NCI-H1436 treated with DMSO at 0.1 percent for 48 hours (cell line): Measurements from ENCODE around the gene PDE8B.

ENCODE experiments used
- DNase-seq: peaks from one replicate; lab custom pipeline; 2025; lab: John Stamatoyannopoulos, UW

Gene PDE8B

DNA sequence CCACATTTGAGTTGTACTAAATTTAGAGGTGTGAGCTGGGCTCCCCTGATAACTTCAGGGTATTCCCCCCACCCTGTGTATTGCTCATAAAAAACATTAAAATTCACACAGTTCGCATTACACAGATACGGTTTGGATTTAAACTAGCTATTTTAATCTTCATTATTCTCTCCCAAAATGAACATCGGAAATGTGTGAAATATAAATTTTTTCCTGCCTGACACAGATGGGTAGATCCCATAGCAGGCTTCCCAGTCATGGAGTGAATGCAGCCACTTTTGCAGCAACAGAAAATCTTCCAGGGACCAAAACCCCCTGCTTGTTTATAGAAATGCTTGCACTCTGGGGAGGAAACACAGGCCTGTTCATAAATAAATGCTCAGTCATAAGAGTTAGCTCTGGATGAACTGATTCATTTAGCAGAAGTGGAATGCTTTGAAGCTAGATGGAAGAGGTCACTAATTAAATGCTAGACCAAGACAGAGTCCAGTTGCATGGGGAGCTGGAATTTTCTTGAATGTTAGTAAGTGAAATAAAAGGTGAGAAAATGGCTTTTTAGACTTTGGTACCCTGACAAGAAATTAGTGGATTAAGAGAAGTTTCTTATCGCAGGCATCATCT, 115.6 kb downstream of the PDE8B start:
- no peak for DNase-seq

DNA sequence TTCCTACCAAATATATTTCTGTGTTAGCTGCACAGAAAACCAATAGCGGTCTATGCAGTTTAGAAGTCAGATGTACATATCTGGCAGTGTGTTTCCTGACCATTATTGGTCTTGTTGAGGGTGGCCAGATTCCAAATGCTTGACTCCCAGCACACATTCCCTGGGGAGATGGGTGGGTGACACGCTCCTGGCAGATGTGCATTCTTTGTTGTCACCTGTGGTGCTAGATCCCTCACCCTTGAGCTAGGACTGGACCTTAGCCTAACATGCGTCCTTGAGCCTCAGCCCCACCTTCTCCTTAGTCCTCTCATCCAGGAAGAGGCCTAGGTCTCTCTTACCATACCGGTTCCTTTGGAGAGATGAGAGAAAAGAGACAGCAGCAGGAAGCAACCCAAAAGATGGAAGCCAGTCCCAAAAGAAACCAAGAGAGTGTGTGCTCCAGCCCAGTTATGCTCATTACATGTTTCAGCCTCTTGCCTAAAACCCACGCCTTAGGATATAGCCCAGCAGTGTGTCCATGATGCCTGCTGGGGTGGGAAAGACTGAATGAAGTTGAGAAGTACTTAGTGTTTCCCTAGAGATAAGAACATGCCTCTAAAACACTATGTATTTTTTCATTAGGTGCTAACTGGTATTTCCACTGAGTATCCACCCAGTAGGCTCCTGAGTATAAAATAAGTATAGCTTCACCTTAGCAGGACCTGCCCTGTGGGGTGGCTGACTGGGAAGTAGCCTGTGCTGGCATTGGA, 116.7 kb downstream of the PDE8B start:
- no peak for DNase-seq

DNA sequence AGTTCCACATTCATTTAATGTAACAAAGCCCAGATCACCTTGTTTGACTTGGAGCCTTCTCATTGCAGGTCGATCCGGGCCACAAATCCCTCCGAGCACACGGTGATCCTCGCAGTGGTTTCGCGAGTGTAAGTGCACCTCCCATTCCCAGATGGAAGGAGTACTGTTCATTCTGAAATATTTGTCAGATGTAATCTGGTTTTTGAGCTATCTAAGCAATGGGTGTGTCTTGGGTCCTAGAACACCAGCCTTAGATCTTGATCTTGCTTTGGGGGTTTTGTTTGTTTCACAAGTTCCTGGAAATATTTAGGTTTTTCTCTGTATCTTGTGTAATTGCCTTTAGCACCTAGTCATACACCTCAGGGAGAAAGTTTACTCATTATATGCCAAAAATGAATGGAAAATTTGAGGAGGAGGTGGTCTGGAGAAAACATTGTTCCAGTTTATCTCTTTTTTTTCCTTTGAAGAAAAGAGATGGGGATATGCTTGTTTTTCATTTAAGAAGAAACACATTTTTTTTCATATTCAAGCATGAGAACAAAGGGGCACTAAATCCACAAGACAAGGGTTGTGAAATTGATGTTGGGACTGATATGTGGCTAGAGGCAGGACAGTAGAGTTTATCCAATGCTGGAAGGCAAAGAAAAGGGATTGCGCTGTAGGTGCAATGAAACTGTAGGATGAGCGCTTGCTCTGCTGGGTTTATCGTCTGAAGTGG, 118.6 kb downstream of the PDE8B start:
- DNase-seq: no peak

DNA sequence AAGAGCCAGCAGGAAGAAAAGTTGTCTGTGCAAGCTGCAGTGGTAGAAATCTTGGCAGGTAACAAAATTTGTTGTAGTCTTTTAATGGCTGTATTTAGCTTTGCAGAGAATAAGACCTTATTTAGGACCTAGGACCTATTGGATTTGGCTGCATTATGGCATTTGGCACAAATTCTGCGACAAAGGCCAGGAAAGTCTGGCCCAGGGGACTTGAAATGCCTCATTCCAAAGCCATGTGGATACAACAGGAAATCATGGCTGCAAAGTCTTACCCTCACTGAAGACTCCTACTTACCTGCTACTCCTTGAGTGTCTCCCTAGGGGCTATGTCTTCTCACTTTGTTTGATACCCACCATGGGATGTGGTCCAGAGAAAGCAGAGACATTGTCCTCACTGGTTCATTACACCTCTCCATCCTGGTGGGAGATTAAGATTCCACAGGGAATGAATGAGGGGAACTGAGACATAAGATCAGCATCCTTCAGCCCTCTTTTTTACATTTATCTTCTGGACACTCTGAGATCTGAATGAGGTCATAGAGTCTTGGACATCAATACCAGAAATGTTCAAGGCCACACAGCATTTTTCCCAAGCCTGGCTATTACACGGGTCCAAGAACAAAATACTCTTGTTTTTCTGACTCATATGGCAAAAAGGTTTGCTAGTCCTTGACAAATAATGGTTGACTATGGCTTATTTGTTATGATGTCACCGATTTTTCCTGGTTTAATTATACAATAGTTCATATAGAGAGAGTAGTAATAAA, 119.4 kb downstream of the PDE8B start:
- DNase-seq: no peak

DNA sequence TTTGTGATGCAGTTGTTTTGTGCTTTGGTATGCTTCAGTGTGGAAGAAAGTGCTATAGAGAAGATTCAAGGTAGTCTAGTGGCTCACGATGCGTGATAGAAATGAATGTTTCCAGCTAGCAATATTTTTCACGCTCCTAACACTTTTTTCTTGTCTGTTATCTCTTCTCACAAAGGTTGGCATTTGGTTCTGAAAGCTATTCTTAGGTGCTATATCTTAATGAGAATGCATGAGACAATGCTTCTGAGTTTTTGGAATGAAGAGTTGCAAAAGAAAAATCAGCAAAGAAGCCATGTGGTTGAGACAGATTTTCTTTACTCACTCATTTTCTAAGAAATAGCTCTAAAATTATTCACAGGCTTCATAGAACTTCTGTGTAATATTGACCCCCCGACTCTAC, 122.6 kb downstream of the PDE8B start:
- no peak for DNase-seq

DNA sequence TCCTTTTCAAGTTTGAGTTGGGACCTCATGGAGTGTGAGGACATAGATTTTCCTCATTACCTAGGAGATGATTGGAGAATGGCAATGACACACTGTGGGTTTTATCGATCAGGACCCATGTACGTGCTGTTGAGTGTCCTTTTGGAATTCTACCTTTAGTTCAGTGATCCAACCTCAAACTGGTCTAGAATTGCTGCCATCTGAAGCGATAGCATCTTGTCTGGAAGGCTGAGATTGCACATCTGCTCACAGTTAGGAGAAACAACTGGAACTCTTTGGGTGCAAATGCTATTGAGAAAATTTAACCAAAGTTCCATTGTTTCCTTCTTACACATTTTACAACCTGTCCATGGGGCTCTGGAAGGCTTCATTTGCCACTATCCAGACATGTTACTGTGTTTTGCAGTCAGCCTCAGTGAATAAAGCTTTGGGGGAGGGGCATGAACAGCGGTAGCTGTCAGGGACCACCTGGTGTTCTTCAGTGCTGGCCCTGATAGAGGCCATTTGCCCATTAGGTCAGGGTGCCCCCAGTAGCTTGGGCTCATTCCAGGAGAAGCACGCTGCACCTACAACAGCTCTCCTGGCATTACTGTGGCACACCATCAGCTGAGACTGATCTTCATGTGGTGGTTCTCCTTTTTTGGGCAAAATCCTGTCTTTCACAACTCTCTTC, 123.1 kb downstream of the PDE8B start:
- no peak for DNase-seq

DNA sequence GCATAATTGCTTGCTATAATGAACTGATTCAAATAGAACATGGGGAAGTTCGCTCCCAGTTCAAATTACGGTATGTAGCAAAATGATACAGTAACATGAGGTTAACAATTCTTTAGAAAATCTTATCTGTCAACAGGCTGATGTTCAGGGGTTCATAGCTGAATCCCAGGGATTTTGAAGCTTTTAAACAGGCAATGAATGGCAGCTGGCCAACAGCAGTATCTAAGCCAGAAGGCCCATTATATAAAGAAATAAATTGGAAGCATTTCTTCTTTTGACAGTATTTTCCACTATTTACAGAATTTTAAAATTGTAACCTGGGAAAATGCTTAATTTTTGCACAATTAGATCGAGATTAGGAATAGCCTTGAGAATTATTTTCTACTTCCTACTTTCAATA, 126.8 kb downstream of the PDE8B start:
- DNase-seq: no peak

DNA sequence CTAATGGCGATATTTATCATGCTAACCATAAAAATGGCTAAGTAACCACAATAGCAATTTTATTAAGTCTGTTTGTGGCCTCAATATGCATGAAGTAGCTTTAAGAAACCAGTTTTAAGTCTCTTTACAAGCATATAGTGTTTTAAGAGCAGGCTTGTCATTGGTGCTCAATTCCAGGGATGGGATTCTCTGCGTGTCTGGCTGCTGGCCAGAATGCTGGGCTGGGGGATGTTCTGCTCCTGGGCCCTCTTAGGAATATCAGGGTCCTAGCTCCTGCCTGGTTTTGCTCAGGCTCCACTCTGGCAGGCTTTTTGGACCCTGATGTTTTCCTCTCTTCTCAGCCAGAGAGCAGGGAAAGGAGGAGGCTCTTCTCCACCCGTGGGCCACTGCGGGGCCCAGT, 127.2 kb downstream of the PDE8B start:
- DNase-seq: no peak

DNA sequence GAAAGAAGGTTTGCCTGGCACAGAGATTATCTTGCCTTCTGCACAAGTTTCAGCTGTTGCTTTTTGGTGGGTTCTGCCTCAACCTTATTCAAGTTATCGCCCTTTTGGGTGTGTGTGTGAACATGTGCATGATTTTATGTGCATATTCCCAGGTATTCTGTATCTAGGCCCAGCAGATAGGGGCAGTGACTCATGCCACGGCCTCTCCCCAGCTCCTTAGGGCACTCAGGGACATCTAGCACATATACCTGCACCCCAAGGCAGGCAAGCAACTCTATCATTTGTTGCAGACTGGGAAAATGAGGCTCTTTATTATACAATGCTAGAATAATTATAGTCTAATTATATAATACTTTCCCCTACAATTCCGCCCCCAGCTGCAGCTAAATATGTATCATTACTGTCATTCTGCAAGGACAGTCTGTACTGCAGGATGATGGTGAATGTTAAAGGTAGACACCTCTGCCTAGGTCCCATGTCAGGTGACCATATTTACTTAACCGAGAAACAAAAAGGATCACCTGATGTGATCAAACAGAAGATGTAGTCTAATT, 128.9 kb downstream of the PDE8B start:
- no peak for DNase-seq

DNA sequence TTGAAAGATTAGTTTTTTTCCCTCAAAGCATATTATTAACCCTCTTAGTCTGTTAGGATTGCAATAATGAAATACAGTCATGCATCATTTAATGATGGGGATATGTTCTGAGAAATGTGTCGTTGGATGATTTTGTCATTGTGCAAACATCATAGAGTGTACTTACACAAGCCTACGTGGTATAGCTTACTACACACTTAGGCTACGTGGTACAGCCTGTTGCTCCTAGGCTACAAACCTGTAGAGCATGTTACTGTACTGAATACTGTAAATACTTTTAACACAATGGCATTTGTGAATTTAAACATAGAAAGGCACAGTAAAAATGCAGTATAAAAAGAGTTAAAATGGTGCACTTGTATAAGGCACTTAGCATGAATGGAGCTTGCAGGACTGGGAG, 132.7 kb downstream of the PDE8B start:
- no peak for DNase-seq

DNA sequence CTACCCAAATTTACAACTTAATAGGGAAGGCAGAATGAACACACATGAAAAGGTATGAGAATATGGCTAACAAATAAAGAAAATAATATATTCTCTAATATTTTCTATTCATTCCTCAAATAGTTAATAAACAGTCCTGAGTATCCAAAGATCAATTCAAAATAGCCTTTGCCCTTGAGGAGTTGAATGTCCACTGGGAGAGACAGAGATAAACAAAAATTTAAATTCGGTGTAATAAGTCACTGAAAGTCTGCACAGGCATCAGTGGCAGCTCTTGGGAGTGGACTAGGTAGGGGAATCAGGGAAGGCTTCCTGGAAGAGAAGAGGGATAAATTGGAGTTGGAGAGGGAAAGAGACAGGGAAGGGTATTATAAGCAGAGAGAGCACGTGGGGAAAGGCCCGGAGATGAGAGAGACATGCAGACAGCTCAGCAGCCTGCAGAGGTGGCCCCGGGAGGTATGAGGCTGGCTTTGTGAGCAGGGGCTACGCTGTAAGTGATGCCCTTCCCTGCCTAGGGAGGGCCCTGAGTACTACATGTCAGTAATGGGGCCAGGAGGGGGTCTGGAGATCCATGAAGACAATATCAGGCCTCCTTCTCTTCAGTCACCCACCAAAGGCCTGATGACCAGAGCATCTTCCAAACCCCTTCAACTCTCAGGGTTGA, 137.1 kb downstream of the PDE8B start:
- no peak for DNase-seq

DNA sequence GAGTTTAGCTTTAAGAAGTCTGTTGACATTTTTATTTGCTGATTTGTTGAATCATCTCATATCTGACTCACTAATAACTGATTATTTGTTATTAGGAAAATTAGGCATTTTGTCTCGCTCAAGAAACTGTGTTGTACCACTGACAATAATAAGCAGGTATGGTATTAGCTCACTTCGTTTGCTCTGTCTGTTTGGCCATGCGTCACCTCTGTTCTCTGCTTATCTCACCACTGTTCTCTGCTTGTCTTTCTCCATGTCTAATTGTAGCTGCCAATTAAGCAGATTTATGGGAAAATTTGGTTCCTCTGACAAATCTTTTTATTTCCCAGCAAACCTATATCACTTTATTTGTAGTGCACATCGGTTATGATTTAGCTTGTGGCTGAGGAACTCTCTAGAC, 142.8 kb downstream of the PDE8B start:
- no peak for DNase-seq

DNA sequence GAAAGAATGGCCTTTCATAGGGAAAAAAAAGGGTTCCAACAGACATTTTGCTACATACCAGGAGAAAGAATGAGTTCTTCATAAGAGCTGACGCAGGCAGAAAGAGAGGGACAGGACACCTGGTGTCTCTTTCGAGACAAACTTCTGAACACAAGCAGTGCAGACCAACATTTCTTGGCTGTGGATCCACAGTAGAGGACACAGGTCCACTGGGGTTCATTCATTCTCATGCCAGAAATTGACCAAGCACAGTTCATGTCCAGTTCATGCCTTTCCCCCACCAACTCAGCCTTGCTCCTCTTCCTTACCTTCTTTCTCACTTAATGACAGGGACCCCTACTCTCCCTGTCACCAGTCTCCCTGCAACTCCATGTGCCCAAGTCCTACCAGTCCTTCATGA, 144.0 kb downstream of the PDE8B start:
- DNase-seq: no peak

DNA sequence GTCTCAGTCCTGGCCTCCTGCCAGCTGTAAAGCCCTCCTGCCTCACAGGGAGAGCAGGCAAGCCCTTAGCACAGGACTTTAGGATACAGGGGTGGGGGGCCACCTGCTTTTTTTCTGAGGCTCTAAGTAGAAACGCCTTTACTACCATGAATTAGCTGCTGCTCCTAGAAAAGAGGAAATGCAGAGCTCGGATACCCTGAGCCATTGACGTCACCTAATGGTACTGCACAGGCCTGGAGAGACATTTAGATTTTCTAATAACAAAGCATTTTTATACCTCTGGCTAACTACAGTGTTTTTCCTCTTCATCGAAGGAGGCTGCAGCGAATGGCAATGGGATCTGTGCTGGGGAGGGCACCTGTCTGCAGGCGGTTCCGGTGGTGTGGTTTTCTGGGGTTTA, 144.6 kb downstream of the PDE8B start:
- DNase-seq: no peak

DNA sequence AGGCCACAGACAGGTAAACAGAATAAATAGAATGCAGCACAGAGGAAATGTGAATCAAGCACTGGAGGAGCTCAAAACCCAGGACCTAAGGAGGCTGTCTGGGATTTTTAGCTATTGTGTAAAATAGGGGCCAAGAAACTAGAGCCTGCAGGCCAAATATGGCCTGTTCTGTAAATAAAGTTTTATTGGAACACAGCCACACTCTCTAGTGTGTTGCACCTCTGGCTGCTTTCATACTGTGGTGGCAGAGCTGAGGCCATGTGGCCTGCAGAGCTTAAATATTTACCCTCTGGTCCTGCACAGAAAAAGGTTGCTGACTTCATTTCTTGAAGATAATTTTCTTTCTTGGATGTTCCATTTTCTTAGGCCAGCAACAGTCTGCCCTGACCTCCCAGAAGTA, 145.3 kb downstream of the PDE8B start:
- no peak for DNase-seq

DNA sequence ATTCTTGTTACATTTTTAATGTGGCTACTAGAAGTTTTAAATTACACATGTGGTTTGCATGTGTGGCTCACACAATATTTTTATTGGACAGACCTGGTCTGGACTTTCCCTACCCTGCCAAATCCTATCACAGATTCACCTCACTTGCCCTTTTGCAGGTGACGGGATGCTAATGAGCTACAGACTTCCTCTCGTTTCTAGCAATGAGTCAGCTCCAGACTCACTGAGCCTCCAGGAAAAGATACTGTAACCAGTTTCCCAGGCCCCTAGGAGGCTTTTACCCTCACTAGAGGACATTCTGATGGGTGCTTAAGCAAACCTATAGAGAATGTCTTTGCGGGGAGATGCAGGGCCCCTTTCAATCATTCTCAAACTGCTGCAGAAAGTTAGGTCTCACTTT, 146.3 kb downstream of the PDE8B start:
- no peak for DNase-seq

DNA sequence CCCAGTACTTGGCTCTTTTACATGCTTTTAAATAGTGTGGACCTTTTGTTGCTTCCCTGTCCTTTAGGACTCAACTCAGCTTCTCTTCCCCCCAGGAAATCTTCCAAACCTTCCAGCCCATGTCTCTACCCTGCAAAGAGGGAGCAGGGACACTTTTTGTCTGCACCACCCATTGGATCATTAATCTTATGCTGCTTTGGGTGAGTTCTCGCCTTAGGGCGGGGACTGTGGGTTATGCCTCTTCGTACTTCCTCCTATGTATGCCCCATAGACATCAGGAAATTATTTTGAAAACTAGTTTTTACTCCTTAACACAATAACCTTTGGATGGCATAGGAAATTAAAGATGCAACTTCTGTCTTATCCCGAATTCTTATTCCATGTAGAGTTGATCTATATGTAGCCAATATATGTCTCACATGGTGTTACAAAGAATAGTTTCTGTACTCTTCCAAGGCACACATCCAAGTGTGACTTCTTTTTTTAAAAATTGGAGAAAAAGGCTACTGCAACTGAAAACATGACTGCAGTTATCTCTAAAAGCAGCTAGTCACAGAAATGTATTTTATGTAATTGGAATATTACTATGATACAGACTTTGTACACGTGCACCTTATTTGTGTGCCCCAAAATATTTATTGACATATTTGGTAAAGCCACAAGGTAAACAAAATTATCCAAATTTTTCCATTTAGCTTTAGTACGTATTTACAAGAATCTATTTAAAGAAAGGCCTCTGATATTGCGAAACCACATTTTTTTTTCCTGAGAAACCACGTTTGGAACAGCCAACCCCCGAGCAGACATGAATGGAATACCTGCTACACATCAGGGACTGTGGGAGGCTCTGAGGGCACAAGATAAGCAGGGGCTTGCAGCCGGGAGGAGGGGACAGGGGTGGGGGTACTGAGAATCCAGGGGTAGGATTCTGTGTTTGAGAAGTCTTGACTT, 148.1 kb downstream of the PDE8B start:
- DNase-seq: no peak

DNA sequence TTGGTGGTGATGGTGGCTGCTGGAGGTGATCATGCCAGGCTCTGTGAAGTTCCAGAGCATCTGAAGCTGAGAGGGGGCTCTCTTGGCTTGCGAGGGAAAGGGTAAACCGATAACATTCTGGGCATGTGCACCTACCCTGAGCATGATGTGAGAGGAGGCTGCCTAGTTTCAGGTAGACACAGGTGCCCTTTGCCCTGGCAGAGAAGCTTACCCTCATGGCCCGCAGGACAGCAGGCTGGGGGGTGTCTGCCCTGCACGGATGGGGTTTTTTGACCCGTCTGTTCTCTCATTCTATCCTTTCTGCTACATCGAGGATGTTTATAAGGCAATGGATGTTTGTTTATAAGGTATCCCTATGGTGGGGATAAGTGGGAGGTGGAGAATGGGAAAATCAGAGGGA, 148.8 kb downstream of the PDE8B start:
- DNase-seq: no peak

DNA sequence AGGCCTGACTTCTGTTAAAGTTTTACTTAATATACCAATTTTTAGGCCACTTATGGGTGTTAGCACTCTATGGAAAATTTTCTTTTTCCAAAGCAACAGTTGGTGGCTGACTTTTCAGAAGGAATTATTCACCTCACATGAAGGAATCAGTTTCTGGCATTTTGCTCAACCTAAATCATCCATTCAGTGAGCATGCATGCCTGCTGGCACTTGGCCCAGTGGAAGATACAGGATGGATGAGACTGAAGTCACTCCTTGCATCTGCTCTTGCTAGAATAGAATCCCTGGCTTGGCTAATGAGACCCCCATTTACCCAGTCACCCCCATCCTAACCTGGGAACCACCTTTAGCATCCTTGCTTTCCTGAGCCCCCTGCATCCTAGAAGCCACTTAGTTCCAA, 149.9 kb downstream of the PDE8B start:
- no peak for DNase-seq

DNA sequence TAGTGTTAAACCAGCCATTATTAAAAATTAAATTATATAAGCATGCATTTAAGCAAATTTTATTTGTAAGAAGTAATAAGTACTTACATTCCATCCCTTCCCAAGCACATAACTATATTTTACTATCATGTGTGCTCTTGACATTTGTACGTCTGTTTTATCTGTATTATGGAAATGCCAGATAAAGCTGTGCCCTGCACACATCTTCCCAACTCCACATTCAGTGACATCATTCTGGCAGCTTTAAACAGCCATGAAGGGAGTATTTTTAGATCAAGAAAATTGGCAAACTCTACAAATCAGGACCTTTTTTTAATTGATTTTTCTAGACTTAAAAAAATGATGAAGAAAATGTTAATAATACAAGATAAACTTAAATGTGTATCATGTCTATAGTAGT, 150.5 kb downstream of the PDE8B start:
- no peak for DNase-seq
